Natural killer cell (primary cell): Measurements from ENCODE around the gene RSPRY1. TPM values are rescaled to one million over a fixed set of nuclear protein-coding genes. Genes with fewer than 3 reads are reported as not detected.
A peak's percentile ranks its signal among the peaks of the same experiment; 100 is the strongest.

Source experiments
- ATAC-seq, 3 donors: fragments of 150-1000 bp in 2 of 3; fragments of 200-7000 bp in 1 of 3; cut with Tn5 transposase; 1 replicate in 1 of 3; 2 replicates in 2 of 3; pipeline ENCODE4 v1.10.0; 2021; ENCODE audit warnings: mild to moderate bottlenecking in 2 of 3, moderate library complexity in 2 of 3
- DNase-seq, 2 donors: peaks; one replicate each; pipeline versions ENCODE4 v3.0.0 to v3.0.0-alpha.2; 2013 to 2021; ENCODE audit warnings: mixed read lengths in 1 of 2
- H3K27ac ChIP-seq: one replicate; pipeline ENCODE4 v1.5.1; 2013; ENCODE audit warnings: mild to moderate bottlenecking, low read length
- H3K27me3 ChIP-seq: one replicate; pipeline ENCODE4 v1.6.1; 2013; ENCODE audit warnings: low read length; ENCODE audit not compliant: control insufficient read depth, insufficient read depth
- H3K36me3 ChIP-seq: one replicate; pipeline ENCODE4 v1.6.1; 2013; ENCODE audit warnings: low read length; ENCODE audit not compliant: control insufficient read depth, insufficient read depth
- H3K4me1 ChIP-seq: one replicate; pipeline ENCODE4 v1.6.1; 2013; ENCODE audit warnings: low read length; ENCODE audit not compliant: control insufficient read depth, insufficient read depth
- H3K4me3 ChIP-seq: one replicate; pipeline ENCODE4 v1.5.1; 2013; ENCODE audit warnings: low read length
- H3K9me3 ChIP-seq: one replicate; pipeline ENCODE4 v1.6.1; 2013; ENCODE audit warnings: low read length; ENCODE audit not compliant: control insufficient read depth, insufficient read depth
- H3K27ac Mint-ChIP-seq, 2 donors: one replicate each; pipeline ENCODE4 v1.8.0; 2022; ENCODE audit warnings: mild to moderate bottlenecking in 2 of 2, mixed read lengths in 2 of 2, moderate library complexity in 1 of 2
- H3K27me3 Mint-ChIP-seq, 2 donors: one replicate each; pipeline ENCODE4 v1.8.0; 2022; ENCODE audit warnings: low read depth in 2 of 2, mixed read lengths in 2 of 2
- H3K36me3 Mint-ChIP-seq: one replicate; pipeline ENCODE4 v1.8.0; 2022; ENCODE audit warnings: mixed read lengths
- H3K4me1 Mint-ChIP-seq, 2 donors: one replicate each; pipeline ENCODE4 v1.8.0; 2022; ENCODE audit warnings: mixed read lengths in 2 of 2
- H3K4me3 Mint-ChIP-seq: one replicate; pipeline ENCODE4 v1.8.0; 2022; ENCODE audit warnings: mild to moderate bottlenecking, moderate library complexity, mixed read lengths
- H3K9me3 Mint-ChIP-seq, 2 donors: one replicate each; pipeline ENCODE4 v1.8.0; 2022; ENCODE audit warnings: mixed read lengths in 2 of 2
- CTCF ChIP-seq: fragments of 200-600 bp; IDR thresholded peaks from one replicate; pipeline ENCODE4 v1.8.0; 2022; ENCODE audit warnings: antibody characterized with exemption
- WGBS: methylation state at CpG from one replicate; pipeline ENCODE4 v1.1.7; 2013; ENCODE audit warnings: missing lambda C conversion rate; ENCODE audit not compliant: insufficient coverage; 5-methylcytosine and 5-hydroxymethylcytosine counted together
- intact Hi-C: fragments of 100-400 bp; cut with micrococcal nuclease; formaldehyde crosslinking; loops from one replicate; pipeline ENCODE4 v1.14.2; 2022
- total RNA-seq, 4 donors: library from RNA; stranded (reverse); fragments of 120-200 nt in 1 of 4; gene quantifications; one replicate each; pipeline versions ENCODE4 v1.2.3 to v1.2.4, GENCODE V29; 2013 to 2022

RSPRY1 gene
- total RNA-seq, 3 donors from 2014 or later (not counting 1 experiment from before 2014, with no cell fraction given), result 22.6 to 26.6 (median 23.4) TPM

- WGBS, result 44% methylated on average over 5 of the region's 5 CpGs
- intact Hi-C loops, result no loop called here
- Histone ChIP-seq H3K27me3 (no peaks in the 10 kb centered on the region), H3K4me3 (no peak overlapping the region), H3K9me3 (no peaks in the 10 kb centered on the region), H3K27ac (no peak overlapping the region), H3K36me3 (no peaks in the 10 kb centered on the region), H3K4me1 (peaks cover 14% of the 10 kb centered on the region)
- Mint-ChIP-seq H3K27ac (no peak overlapping the region), H3K36me3 (no peaks in the 10 kb centered on the region), H3K9me3 (no peaks in the 10 kb centered on the region), H3K4me1 (peaks cover 13 to 15% of the 10 kb centered on the region in 2 donors), H3K4me3 (no peak overlapping the region), H3K27me3 (peaks cover 0 to 7% of the 10 kb centered on the region in 2 donors)
- TF ChIP-seq CTCF, result no peak
- ATAC-seq, result no peak
- no peak for DNase-seq
Observed at GRCh38 chr16:57276596-57276995, 90.5 kb downstream of the RSPRY1 start.

GRCh38 chr16:57277586-57277985 is 91.5 kb downstream of the RSPRY1 start:
- DNase-seq (peak in 1 of 2 donors; percentile 75), ATAC-seq (peak; percentile 26 to 67 (median 43))
- H3K27ac Mint-ChIP-seq, result no peak overlapping the region
- H3K9me3 Mint-ChIP-seq, result no peaks in the 10 kb centered on the region
- H3K4me3 ChIP-seq, result no peak overlapping the region
- intact Hi-C loops, result no loop called here
- peaks cover 13 to 15% of the 10 kb centered on the region in 2 donors for H3K4me1 Mint-ChIP-seq
- WGBS, result 0% methylated on average over 1 of the region's 1 CpG
- no peaks in the 10 kb centered on the region for H3K36me3 ChIP-seq
- H3K27ac ChIP-seq, result no peak overlapping the region
- peak overlapping the region; percentile 31 for H3K4me3 Mint-ChIP-seq
- H3K27me3 ChIP-seq, result no peaks in the 10 kb centered on the region
- no peak for TF ChIP-seq CTCF
- peaks cover 6 to 8% of the 10 kb centered on the region in 2 donors for H3K27me3 Mint-ChIP-seq
- no peaks in the 10 kb centered on the region for H3K36me3 Mint-ChIP-seq
- H3K4me1 ChIP-seq, result peaks cover 14% of the 10 kb centered on the region
- no peaks in the 10 kb centered on the region for H3K9me3 ChIP-seq

- intact Hi-C loops, result no loop called here
- no peak for ATAC-seq
Observed at GRCh38 chr16:57278494-57278893, 92.4 kb downstream of the RSPRY1 start.

More at GRCh38 chr16:57278494-57278893, 92.4 kb downstream of the RSPRY1 start:
- Mint-ChIP-seq H3K4me3 (no peak overlapping the region), H3K27me3 (peaks cover 15 to 16% of the 10 kb centered on the region in 2 donors), H3K4me1 (peaks cover 13 to 19% of the 10 kb centered on the region in 2 donors), H3K27ac (no peak overlapping the region), H3K9me3 (no peaks in the 10 kb centered on the region), H3K36me3 (no peaks in the 10 kb centered on the region)
- Histone ChIP-seq H3K9me3 (no peaks in the 10 kb centered on the region), H3K27ac (no peak overlapping the region), H3K4me1 (peaks cover 14% of the 10 kb centered on the region), H3K36me3 (no peaks in the 10 kb centered on the region), H3K27me3 (peaks cover under 1% of the 10 kb centered on the region), H3K4me3 (no peak overlapping the region)
- 94% methylated on average over 4 of the region's 4 CpGs for WGBS
- no peak for TF ChIP-seq CTCF
- no peak for DNase-seq
